ENCODE data around the gene C6orf89. TPM values are rescaled to one million over a fixed set of nuclear protein-coding genes. Genes with fewer than 3 reads are reported as not detected.

C6orf89 gene
- total RNA-seq, 2 experiments from 2014 or later = 40.0 to 41.1 TPM

GRCh38 chr6:36914227-36914794 lies 28.6 kb downstream of the C6orf89 start:
- Mint-ChIP-seq H3K36me3 (ENCODE audit: low read depth) (peaks cover 51% of the 10 kb centered on the region), H3K27ac (peak overlapping the region; percentile 58), H3K27me3 (ENCODE audit: low read depth) (no peaks in the 10 kb centered on the region), H3K9me3 (ENCODE audit: insufficient read depth) (no peaks in the 10 kb centered on the region), H3K4me3 (no peak overlapping the region), H3K4me1 (ENCODE audit: low read depth) (peaks cover 55% of the 10 kb centered on the region)
- no peak for ATAC-seq
- ChIA-PET POLR2A (interaction anchor here (1.1 to 2.4 kb wide), 2 partner anchors 28 to 72 kb away, joined by 4 to 13 read pairs; partner anchors contain the start of genes C6orf89 and MTCH1), CTCF (interaction anchor here (0.8 to 7.0 kb wide), 18 partner anchors 9 to 104 kb away, joined by 3 to 45 read pairs (median 4); partner anchors contain the start of genes C6orf89 and PPIL1)
- no peak for DNase-seq

GRCh38 chr6:36915599-36915998 lies 29.8 kb downstream of the C6orf89 start:
- Mint-ChIP-seq H3K4me1 (ENCODE audit: low read depth) (peaks cover 57% of the 10 kb centered on the region), H3K27ac (no peak overlapping the region), H3K27me3 (ENCODE audit: low read depth) (no peaks in the 10 kb centered on the region), H3K9me3 (ENCODE audit: insufficient read depth) (no peaks in the 10 kb centered on the region), H3K36me3 (ENCODE audit: low read depth) (peaks cover 56% of the 10 kb centered on the region), H3K4me3 (no peak overlapping the region)
- DNase-seq = no peak
- no peak for ATAC-seq
- POLR2A ChIA-PET = interaction anchor here (2.1 kb wide), 1 partner anchor 70 kb away, joined by 6 read pairs; the partner anchor contains the start of gene MTCH1
- CTCF ChIA-PET = interaction anchor here (0.8 to 7.0 kb wide), 6 partner anchors 11 to 108 kb away, joined by 3 to 45 read pairs (median 8); partner anchors contain the start of gene C6orf89

GRCh38 chr6:36916126-36916525 lies 30.4 kb downstream of the C6orf89 start:
- Mint-ChIP-seq H3K27me3 (ENCODE audit: low read depth) (no peaks in the 10 kb centered on the region), H3K4me1 (ENCODE audit: low read depth) (peaks cover 53% of the 10 kb centered on the region), H3K27ac (no peak overlapping the region), H3K4me3 (no peak overlapping the region), H3K36me3 (ENCODE audit: low read depth) (peaks cover 57% of the 10 kb centered on the region), H3K9me3 (ENCODE audit: insufficient read depth) (no peaks in the 10 kb centered on the region)
- DNase-seq (no peak), ATAC-seq (no peak)
- CTCF ChIA-PET = interaction anchor here (0.9 to 7.0 kb wide), 2 partner anchors 10 to 102 kb away, joined by 3 to 45 read pairs; no protein-coding TSS in a partner anchor
- POLR2A ChIA-PET = interaction anchor here (2.1 kb wide), 1 partner anchor 70 kb away, joined by 6 read pairs; the partner anchor contains the start of gene MTCH1

GRCh38 chr6:36917541-36918193 lies 31.9 kb downstream of the C6orf89 start:
- Mint-ChIP-seq H3K9me3 (ENCODE audit: insufficient read depth) (no peaks in the 10 kb centered on the region), H3K4me1 (ENCODE audit: low read depth) (peaks cover 41% of the 10 kb centered on the region), H3K27me3 (ENCODE audit: low read depth) (no peaks in the 10 kb centered on the region), H3K27ac (no peak overlapping the region), H3K36me3 (ENCODE audit: low read depth) (peaks cover 57% of the 10 kb centered on the region), H3K4me3 (no peak overlapping the region)
- ChIA-PET POLR2A (interaction anchor here (1.0 kb wide), 1 partner anchor 10 kb away, joined by 3 read pairs; no protein-coding TSS in a partner anchor), CTCF (interaction anchor here (1.2 to 1.4 kb wide), 2 partner anchors 10 to 32 kb away, joined by 3 read pairs; no protein-coding TSS in a partner anchor)
- ATAC-seq (no peak), DNase-seq (no peak)

GRCh38 chr6:36920049-36920448 lies 34.3 kb downstream of the C6orf89 start:
- peaks cover 37% of the 10 kb centered on the region for H3K4me1 Mint-ChIP-seq (ENCODE audit: low read depth)
- no peak for DNase-seq
- H3K27ac Mint-ChIP-seq = no peak overlapping the region
- POLR2A ChIA-PET = no interaction called here
- H3K9me3 Mint-ChIP-seq (ENCODE audit: insufficient read depth) = no peaks in the 10 kb centered on the region
- H3K4me3 Mint-ChIP-seq = no peak overlapping the region
- CTCF ChIA-PET = interaction anchor here (1.1 kb wide), 1 partner anchor 98 kb away, joined by 5 read pairs; no protein-coding TSS in a partner anchor
- no peaks in the 10 kb centered on the region for H3K27me3 Mint-ChIP-seq (ENCODE audit: low read depth)
- peaks cover 56% of the 10 kb centered on the region for H3K36me3 Mint-ChIP-seq (ENCODE audit: low read depth)
- no peak for ATAC-seq

GRCh38 chr6:36920546-36920945 lies 34.8 kb downstream of the C6orf89 start:
- Mint-ChIP-seq H3K4me1 (ENCODE audit: low read depth) (peaks cover 38% of the 10 kb centered on the region), H3K27ac (no peak overlapping the region), H3K36me3 (ENCODE audit: low read depth) (peaks cover 55% of the 10 kb centered on the region), H3K27me3 (ENCODE audit: low read depth) (no peaks in the 10 kb centered on the region), H3K9me3 (ENCODE audit: insufficient read depth) (no peaks in the 10 kb centered on the region), H3K4me3 (no peak overlapping the region)
- ChIA-PET CTCF (interaction anchor here (1.5 kb wide), 1 partner anchor 35 kb away, joined by 4 read pairs; the partner anchor contains the start of gene C6orf89), POLR2A (no interaction called here)
- ATAC-seq (no peak), DNase-seq (no peak)

- H3K9me3 Mint-ChIP-seq (ENCODE audit: insufficient read depth) = no peaks in the 10 kb centered on the region
- CTCF ChIA-PET = interaction anchor here (0.7 to 2.8 kb wide), 6 partner anchors 11 to 94 kb away, joined by 3 to 19 read pairs (median 4); partner anchors contain the start of genes C6orf89 and MTCH1
- peaks cover 38% of the 10 kb centered on the region for H3K36me3 Mint-ChIP-seq (ENCODE audit: low read depth)
- POLR2A ChIA-PET = interaction anchor here (0.9 to 1.2 kb wide), 3 partner anchors 11 to 62 kb away, joined by 3 to 4 read pairs (median 3); partner anchors contain the start of gene MTCH1
- DNase-seq = peak; percentile 24
- peaks cover 39% of the 10 kb centered on the region for H3K4me1 Mint-ChIP-seq (ENCODE audit: low read depth)
- H3K4me3 Mint-ChIP-seq = no peak overlapping the region
- peak; percentile 56 for ATAC-seq
- no peaks in the 10 kb centered on the region for H3K27me3 Mint-ChIP-seq (ENCODE audit: low read depth)
- peak overlapping the region; percentile 9 for H3K27ac Mint-ChIP-seq
Observed at GRCh38 chr6:36924131-36924530, 38.4 kb downstream of the C6orf89 start.

- no peaks in the 10 kb centered on the region for H3K27me3 Mint-ChIP-seq (ENCODE audit: low read depth)
- ChIA-PET POLR2A (interaction anchor here (0.6 to 1.0 kb wide), 3 partner anchors 23 to 61 kb away, joined by 3 to 4 read pairs (median 4); partner anchors contain the start of gene MTCH1), CTCF (interaction anchor here (0.9 to 2.9 kb wide), 7 partner anchors 11 to 93 kb away, joined by 3 to 19 read pairs (median 4); partner anchors contain the start of gene C6orf89)
- H3K4me1 Mint-ChIP-seq (ENCODE audit: low read depth) = peaks cover 34% of the 10 kb centered on the region
- DNase-seq = no peak
- ATAC-seq = no peak
- no peaks in the 10 kb centered on the region for H3K9me3 Mint-ChIP-seq (ENCODE audit: insufficient read depth)
- no peak overlapping the region for H3K27ac Mint-ChIP-seq
- no peak overlapping the region for H3K4me3 Mint-ChIP-seq
- H3K36me3 Mint-ChIP-seq (ENCODE audit: low read depth) = peaks cover 32% of the 10 kb centered on the region
Observed at GRCh38 chr6:36924778-36925374, 39.1 kb downstream of the C6orf89 start.

- H3K27ac Mint-ChIP-seq = peak overlapping the region; percentile 73
- CTCF ChIA-PET = interaction anchor here (0.6 to 2.9 kb wide), 7 partner anchors 10 to 388 kb away, joined by 3 to 12 read pairs (median 3); partner anchors contain the start of gene C6orf89
- ATAC-seq (peak; percentile 47), DNase-seq (peak; percentile 33)
- H3K4me3 Mint-ChIP-seq = no peak overlapping the region
- POLR2A ChIA-PET = no interaction called here
- peaks cover 27% of the 10 kb centered on the region for H3K36me3 Mint-ChIP-seq (ENCODE audit: low read depth)
- no peaks in the 10 kb centered on the region for H3K27me3 Mint-ChIP-seq (ENCODE audit: low read depth)
- peaks cover 33% of the 10 kb centered on the region for H3K4me1 Mint-ChIP-seq (ENCODE audit: low read depth)
- H3K9me3 Mint-ChIP-seq (ENCODE audit: insufficient read depth) = no peaks in the 10 kb centered on the region
Observed at GRCh38 chr6:36925809-36926208, 40.1 kb downstream of the C6orf89 start.

- no peak overlapping the region for H3K27ac Mint-ChIP-seq
- DNase-seq (no peak), ATAC-seq (no peak)
- ChIA-PET POLR2A (interaction anchor here (0.6 to 1.3 kb wide), 2 partner anchors 9 to 20 kb away, joined by 3 read pairs; no protein-coding TSS in a partner anchor), CTCF (interaction anchor here (1.2 to 2.9 kb wide), 7 partner anchors 9 to 91 kb away, joined by 3 to 12 read pairs (median 4); partner anchors contain the start of gene C6orf89)
- H3K27me3 Mint-ChIP-seq (ENCODE audit: low read depth) = no peaks in the 10 kb centered on the region
- H3K4me3 Mint-ChIP-seq = no peak overlapping the region
- H3K36me3 Mint-ChIP-seq (ENCODE audit: low read depth) = peaks cover 21% of the 10 kb centered on the region
- peaks cover 33% of the 10 kb centered on the region for H3K4me1 Mint-ChIP-seq (ENCODE audit: low read depth)
- no peaks in the 10 kb centered on the region for H3K9me3 Mint-ChIP-seq (ENCODE audit: insufficient read depth)
Observed at GRCh38 chr6:36926708-36927513, 41.2 kb downstream of the C6orf89 start.

Data from activated CD8-positive, alpha-beta T cell treated with anti-CD3 and anti-CD28 coated beads, Interleukin-2, amount 10 ng/mL, durations not matched to agents 7 days and 5 days (primary cell).